Peyer's patch (tissue), 4 donors: ENCODE data around the gene SLC22A3. TPM values are rescaled to one million over a fixed set of nuclear protein-coding genes. Genes with fewer than 3 reads are reported as not detected.

Experiments used
- DNase-seq, 3 donors: peaks; one replicate each; pipeline ENCODE4 v3.0.0-alpha.2; 2017 to 2019
- H3K27ac ChIP-seq, 4 donors: fragments of 200-600 bp; sonication (generic); one replicate each; pipeline ENCODE4 v1.5.1; 2016 to 2019
- H3K27me3 ChIP-seq, 2 donors: fragments of 200-600 bp; sonication (generic); one replicate each; pipeline ENCODE4 v1.5.1; 2019
- H3K36me3 ChIP-seq, 3 donors: fragments of 200-600 bp; sonication (generic); one replicate each; pipeline ENCODE4 v1.5.1; 2016 to 2019
- H3K4me1 ChIP-seq, 4 donors: fragments of 200-600 bp; sonication (generic); one replicate each; pipeline ENCODE4 v1.5.1; 2016 to 2019
- H3K4me3 ChIP-seq, 4 donors: fragments of 200-600 bp; sonication (generic); 1 replicate in 3 of 4; 2 replicates in 1 of 4; pipeline ENCODE4 v1.5.1; 2016 to 2019; ENCODE audit warnings: mild to moderate bottlenecking in 1 of 4
- H3K9me3 ChIP-seq, 4 donors: fragments of 200-600 bp; sonication (generic); one replicate each; pipeline ENCODE4 v1.5.1; 2016 to 2019; ENCODE audit warnings: mild to moderate bottlenecking in 1 of 4
- CTCF ChIP-seq, 6 experiments: fragments of 450-650 bp in 4 of 6; fragments of 200-600 bp in 2 of 6; sonication (generic) in 1 of 6; IDR thresholded peaks; one replicate each; pipeline ENCODE4 v1.5.1; 2017 to 2019; ENCODE audit warnings: antibody characterized with exemption in 6 of 6, mild to moderate bottlenecking in 3 of 6, moderate library complexity in 1 of 6
- POLR2A ChIP-seq, 2 donors: fragments of 450-650 bp; IDR thresholded peaks; one replicate each; pipeline ENCODE4 v1.5.1; 2017; ENCODE audit warnings: antibody characterized with exemption in 2 of 2, mild to moderate bottlenecking in 2 of 2, moderate library complexity in 2 of 2
- total RNA-seq, 4 donors: library from RNA; depleted of rRNA; stranded (reverse); fragments of >200 nt; gene quantifications; one replicate each; pipeline ENCODE4 v1.1.0, GENCODE V29; 2016

The SLC22A3 gene
- total RNA-seq, 4 donors from 2014 or later: 2.5 to 10.6 (median 8.9) TPM

GRCh38 chr6:160455081-160455480 lies 106.9 kb downstream of the SLC22A3 start:
- H3K27ac ChIP-seq: peak overlapping the region in 1 of 4 donors; percentile 26
- H3K4me1 ChIP-seq: peaks cover 0 to 8% (median 2%) of the 10 kb centered on the region in 4 donors
- H3K36me3 ChIP-seq: no peaks in the 10 kb centered on the region
- no peak for TF ChIP-seq CTCF (IDR thresholded peaks at IDR 0.05)
- no peak for TF ChIP-seq POLR2A (IDR thresholded peaks at IDR 0.05)
- H3K9me3 ChIP-seq: peaks cover 0 to 2% (median 0%) of the 10 kb centered on the region in 4 donors
- H3K4me3 ChIP-seq: no peak overlapping the region
- DNase-seq: no peak
- H3K27me3 ChIP-seq: no peaks in the 10 kb centered on the region

DNA sequence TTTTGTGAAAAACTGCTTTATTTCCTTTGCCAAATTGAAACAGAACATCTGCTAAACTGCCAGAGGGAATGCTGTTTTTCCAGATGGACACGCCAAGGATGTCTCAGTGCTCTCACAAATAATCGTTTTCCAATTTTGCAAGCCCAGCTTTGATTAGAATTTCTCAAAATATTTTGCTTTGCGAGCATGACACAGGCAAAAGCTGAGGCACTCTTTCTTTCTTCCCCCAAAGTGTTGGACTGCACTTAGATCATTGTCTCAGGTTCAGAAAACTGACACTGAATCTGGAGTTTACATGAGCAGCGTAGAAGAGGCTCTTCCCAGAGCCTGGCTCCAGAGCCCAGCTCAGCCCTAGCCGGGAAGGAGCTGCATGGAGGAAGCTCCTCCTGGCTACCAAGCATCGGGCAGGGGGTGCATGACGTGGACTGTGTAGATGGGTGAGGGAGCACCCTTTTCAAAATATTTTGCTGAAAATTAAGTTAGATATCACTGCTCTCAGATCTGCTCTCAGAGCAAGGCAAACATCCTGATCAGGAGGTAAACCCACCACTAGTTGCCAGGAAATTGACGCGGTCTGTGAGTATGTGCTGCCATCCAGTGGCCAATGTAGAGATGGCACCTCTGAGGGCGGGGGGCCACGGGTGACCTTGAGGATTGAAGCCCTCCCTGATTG lies 107.5 kb downstream of the SLC22A3 start:
- H3K27ac ChIP-seq: peak overlapping the region in 2 of 4 donors; percentile 22 to 26

GRCh38 chr6:160456214-160456546 lies 108.0 kb downstream of the SLC22A3 start:
- Histone ChIP-seq H3K4me1 (peaks cover 0 to 8% (median 2%) of the 10 kb centered on the region in 4 donors), H3K27me3 (no peaks in the 10 kb centered on the region), H3K36me3 (no peaks in the 10 kb centered on the region), H3K9me3 (no peaks in the 10 kb centered on the region), H3K27ac (peak overlapping the region in 1 of 4 donors; percentile 26), H3K4me3 (no peak overlapping the region)
- TF ChIP-seq POLR2A (IDR thresholded peaks at IDR 0.05): peak in 1 of 2 donors; percentile 6
- no peak for TF ChIP-seq CTCF (IDR thresholded peaks at IDR 0.05)
- no peak for DNase-seq

More for the DNA sequence above, 107.5 kb downstream of the SLC22A3 start:
- no peaks in the 10 kb centered on the region for H3K36me3 ChIP-seq
- no peaks in the 10 kb centered on the region for H3K27me3 ChIP-seq
- peak; percentile 79 to 99 (median 96) for TF ChIP-seq CTCF (IDR thresholded peaks at IDR 0.05)
- peak in 1 of 2 donors; percentile 10 for TF ChIP-seq POLR2A (IDR thresholded peaks at IDR 0.05)
- H3K4me3 ChIP-seq: peak overlapping the region in 1 of 4 donors; percentile 22
- peaks cover 0 to 8% (median 2%) of the 10 kb centered on the region in 4 donors for H3K4me1 ChIP-seq
- DNase-seq: peak; percentile 51 to 79 (median 71)
- H3K9me3 ChIP-seq: no peaks in the 10 kb centered on the region

DNA sequence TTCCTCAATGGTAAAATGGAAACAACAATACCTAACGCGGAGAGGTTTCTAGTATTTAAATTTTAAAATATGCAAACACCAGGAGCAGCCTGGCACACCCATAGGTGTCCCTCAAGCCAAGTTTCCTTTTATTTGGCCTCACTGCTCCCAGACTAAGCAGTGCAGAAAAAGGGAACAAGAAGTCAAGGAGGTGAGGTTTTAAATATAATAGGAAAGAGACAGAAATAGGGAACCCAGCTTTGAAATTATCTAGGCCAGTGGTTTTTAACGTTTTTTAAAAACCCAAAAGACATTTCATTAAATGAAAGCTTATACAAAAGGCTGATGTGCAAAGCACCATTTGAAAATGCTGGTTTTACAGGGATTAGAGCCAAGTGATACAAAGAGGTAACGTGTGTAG lies 109.6 kb downstream of the SLC22A3 start:
- TF ChIP-seq POLR2A (IDR thresholded peaks at IDR 0.05) (no peak), CTCF (IDR thresholded peaks at IDR 0.05) (no peak)
- H3K4me1 ChIP-seq: peaks cover 0 to 11% (median 5%) of the 10 kb centered on the region in 4 donors
- no peaks in the 10 kb centered on the region for H3K36me3 ChIP-seq
- H3K9me3 ChIP-seq: no peaks in the 10 kb centered on the region
- no peak for DNase-seq
- no peaks in the 10 kb centered on the region for H3K27me3 ChIP-seq
- no peak overlapping the region for H3K27ac ChIP-seq
- no peak overlapping the region for H3K4me3 ChIP-seq

DNA sequence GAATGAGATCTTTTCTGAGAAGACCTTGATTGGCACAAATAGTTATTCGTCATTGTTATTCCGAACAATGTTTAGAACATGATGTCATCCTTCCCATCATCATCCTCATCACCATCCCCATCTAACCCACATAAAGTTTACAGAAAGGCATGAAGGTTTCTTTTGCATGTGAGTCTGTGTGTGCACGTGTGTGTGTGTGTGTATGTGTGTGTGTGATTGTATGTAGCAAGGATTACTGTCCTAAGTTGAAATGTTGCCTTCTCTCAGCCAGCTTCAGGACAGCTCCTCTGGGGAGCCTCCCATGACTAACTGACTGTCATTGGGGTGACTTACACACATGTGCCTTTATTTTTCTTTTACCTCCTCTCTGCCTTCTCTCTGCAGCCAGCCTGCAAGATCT lies 113.5 kb downstream of the SLC22A3 start:
- no peak for DNase-seq
- Histone ChIP-seq H3K27me3 (no peaks in the 10 kb centered on the region), H3K4me1 (peaks cover 0 to 8% (median 4%) of the 10 kb centered on the region in 4 donors), H3K36me3 (no peaks in the 10 kb centered on the region), H3K9me3 (no peaks in the 10 kb centered on the region), H3K27ac (no peak overlapping the region), H3K4me3 (no peak overlapping the region)
- TF ChIP-seq POLR2A (IDR thresholded peaks at IDR 0.05): no peak

DNA sequence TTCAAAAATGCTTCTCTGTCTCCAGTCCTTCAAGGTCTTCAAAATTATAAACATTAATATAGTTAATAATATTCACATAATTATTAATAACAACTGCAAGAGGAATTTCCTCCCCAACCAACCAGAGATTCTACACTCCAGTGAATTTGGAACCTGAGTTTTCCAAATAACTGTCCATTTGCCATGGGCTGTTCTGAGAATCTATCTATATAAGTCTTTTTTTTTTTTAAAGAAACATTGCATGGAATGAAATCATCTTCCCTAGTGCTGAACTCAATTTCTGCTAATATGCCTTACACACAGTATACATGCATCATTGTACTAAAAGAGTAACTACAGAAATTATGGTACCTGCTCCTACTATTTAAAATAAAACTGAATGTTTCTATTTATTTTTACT lies 113.9 kb downstream of the SLC22A3 start:
- H3K36me3 ChIP-seq: no peaks in the 10 kb centered on the region
- peaks cover 0 to 8% (median 4%) of the 10 kb centered on the region in 4 donors for H3K4me1 ChIP-seq
- DNase-seq: no peak
- H3K27me3 ChIP-seq: no peaks in the 10 kb centered on the region
- no peaks in the 10 kb centered on the region for H3K9me3 ChIP-seq
- no peak for TF ChIP-seq CTCF (IDR thresholded peaks at IDR 0.05)
- no peak for TF ChIP-seq POLR2A (IDR thresholded peaks at IDR 0.05)
- no peak overlapping the region for H3K4me3 ChIP-seq
- no peak overlapping the region for H3K27ac ChIP-seq
